Cardiac muscle cell (in vitro differentiated cells and primary cell): Measurements from ENCODE around the gene DIPK1A. TPM values are rescaled to one million over a fixed set of nuclear protein-coding genes. Genes with fewer than 3 reads are reported as not detected.
A peak's percentile ranks its signal among the peaks of the same experiment; 100 is the strongest.

ENCODE experiments used
- DNase-seq, 2 donors: peaks; one replicate each; pipeline versions ENCODE4 v3.0.0 to v3.0.0-alpha.2; 2010 to 2017; ENCODE audit warnings: low read depth in 1 of 2, low spot score in 1 of 2
- H3K27ac ChIP-seq: fragments of 200-600 bp; sonication (generic); 2 replicates; pipeline ENCODE4 v1.5.1; 2016
- H3K27me3 ChIP-seq: fragments of 200-600 bp; sonication (generic); 2 replicates; pipeline ENCODE4 v1.6.0; 2016; ENCODE audit warnings: control low read depth
- H3K36me3 ChIP-seq: fragments of 200-600 bp; sonication (generic); 2 replicates; pipeline ENCODE4 v1.5.1; 2016; ENCODE audit warnings: control low read depth
- H3K4me1 ChIP-seq: fragments of 200-600 bp; sonication (generic); 2 replicates; pipeline ENCODE4 v1.8.1; 2017; ENCODE audit warnings: low read depth, mild to moderate bottlenecking, mixed run types
- H3K4me3 ChIP-seq: fragments of 200-600 bp; sonication (generic); 2 replicates; pipeline ENCODE4 v1.5.1; 2016; ENCODE audit warnings: mild to moderate bottlenecking
- H3K9me3 ChIP-seq: fragments of 200-600 bp; sonication (generic); 2 replicates; pipeline ENCODE4 v1.5.1; 2017; ENCODE audit warnings: low read depth, mild to moderate bottlenecking, control low read depth
- CTCF ChIP-seq: IDR thresholded peaks from 2 replicates; pipeline ENCODE4 v1.5.1; 2012; ENCODE audit warnings: low read depth, mild to moderate bottlenecking, low read length
- polyA plus RNA-seq: library from polyadenylated mRNA; unstranded; fragments of >200 nt; fragmentation: Nextera tagmentation; extraction: Ambion mirVana; gene quantifications from 2 replicates; pipeline ENCODE4 v1.2.1, GENCODE V29; 2016
- total RNA-seq: library from RNA; depleted of rRNA; stranded (reverse); fragments of >200 nt; gene quantifications from 2 replicates; pipeline ENCODE4 v1.2.3, GENCODE V29; 2016

The DIPK1A gene
- total RNA-seq = 7.0 and 7.7 TPM in 2 replicates
- 13.7 and 16.6 TPM in 2 replicates for polyA plus RNA-seq

- no peaks in the 10 kb centered on the region for H3K36me3 ChIP-seq
- peak within 1 kb of the TSS; percentile 88 for H3K27ac ChIP-seq
- H3K9me3 ChIP-seq = no peaks in the 10 kb centered on the region
- DNase-seq = peak; percentile 86 to 91
- H3K27me3 ChIP-seq = no peaks in the 10 kb centered on the region
- no peak for TF ChIP-seq CTCF
- H3K4me3 ChIP-seq = peak within 1 kb of the TSS; percentile 56
- H3K4me1 ChIP-seq = peaks cover 7% of the 10 kb centered on the region
Observed at GRCh38 chr1:92961131-92961895, at the start of gene DIPK1A. Gene DIPK1A, minus strand, starts transcription at chr1:92961462. Its CDS starts 33 bp downstream, at chr1:92961429.

GRCh38 chr1:93007941-93008577 is 46.8 kb upstream of the DIPK1A start:
- Histone ChIP-seq H3K9me3 (no peaks in the 10 kb centered on the region), H3K4me1 (no peaks in the 10 kb centered on the region), H3K27me3 (no peaks in the 10 kb centered on the region), H3K4me3 (no peak overlapping the region), H3K27ac (no peak overlapping the region), H3K36me3 (no peaks in the 10 kb centered on the region)
- TF ChIP-seq CTCF = no peak
- DNase-seq = peak in 1 of 2 donors; percentile 76

GRCh38 chr1:93005252-93005598 is 44.0 kb upstream of the DIPK1A start:
- no peak overlapping the region for H3K27ac ChIP-seq
- no peak for DNase-seq
- H3K36me3 ChIP-seq = no peaks in the 10 kb centered on the region
- no peaks in the 10 kb centered on the region for H3K9me3 ChIP-seq
- H3K4me1 ChIP-seq = peaks cover 9% of the 10 kb centered on the region
- H3K4me3 ChIP-seq = no peak overlapping the region
- no peaks in the 10 kb centered on the region for H3K27me3 ChIP-seq
- no peak for TF ChIP-seq CTCF

- Histone ChIP-seq H3K36me3 (no peaks in the 10 kb centered on the region), H3K27me3 (no peaks in the 10 kb centered on the region), H3K27ac (no peak overlapping the region), H3K4me3 (no peak overlapping the region), H3K4me1 (peaks cover 14% of the 10 kb centered on the region), H3K9me3 (no peaks in the 10 kb centered on the region)
- TF ChIP-seq CTCF = no peak
- DNase-seq = no peak
Observed at GRCh38 chr1:93004566-93005251, 43.4 kb upstream of the DIPK1A start.

GRCh38 chr1:93003981-93004380 is 42.7 kb upstream of the DIPK1A start:
- no peak for DNase-seq
- no peaks in the 10 kb centered on the region for H3K36me3 ChIP-seq
- H3K27ac ChIP-seq = no peak overlapping the region
- H3K9me3 ChIP-seq = no peaks in the 10 kb centered on the region
- H3K27me3 ChIP-seq = no peaks in the 10 kb centered on the region
- H3K4me3 ChIP-seq = no peak overlapping the region
- TF ChIP-seq CTCF = no peak
- H3K4me1 ChIP-seq = peaks cover 15% of the 10 kb centered on the region
